Muscle of arm (tissue), 12 donors: ENCODE data around the gene RNF20. TPM values are rescaled to one million over a fixed set of nuclear protein-coding genes. Genes with fewer than 3 reads are reported as not detected.
"Not testable (repeated sequence)": the region's sequence is repeated elsewhere in the genome, so short reads cannot be mapped to it uniquely, and the experiment has no call there.

ENCODE experiments used
- DNase-seq: peaks from one replicate; pipeline ENCODE4 v3.0.0-alpha.2; 2013
- polyA plus RNA-seq, 12 donors: library from polyadenylated mRNA; unstranded; fragments of 120-200 nt; gene quantifications; one replicate each; pipeline ENCODE4 v1.2.1, GENCODE V29; 2013; ENCODE audit not compliant: insufficient read length in 12 of 12

The RNF20 gene
- polyA plus RNA-seq, 12 donors, result 33.7 to 48.2 (median 40.4) TPM; not detected in 1

- DNase-seq, result no peak
These were observed 6.6 kb upstream of the RNF20 start for GRCh38 chr9:101527066-101527465.

DNA sequence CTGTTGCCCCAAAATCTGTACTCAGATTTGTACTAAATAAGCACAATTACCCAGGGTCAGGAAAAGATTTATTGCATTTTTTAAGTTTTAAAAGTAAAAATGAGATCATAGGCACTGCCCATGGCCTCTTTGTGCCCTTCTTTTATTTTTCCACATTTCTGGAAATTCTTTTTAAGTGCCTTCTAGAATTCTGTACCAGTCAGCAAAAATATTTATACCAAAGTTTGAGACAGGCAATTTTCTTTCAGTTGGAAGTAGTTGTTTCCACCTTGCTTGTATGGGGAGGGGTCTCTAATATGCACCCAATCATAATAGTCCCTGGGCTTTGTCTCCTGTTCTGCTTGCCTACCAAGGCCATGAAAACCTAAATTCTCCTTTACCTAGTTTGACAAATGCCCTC, 5.6 kb upstream of the RNF20 start:
- DNase-seq, result no peak

DNA sequence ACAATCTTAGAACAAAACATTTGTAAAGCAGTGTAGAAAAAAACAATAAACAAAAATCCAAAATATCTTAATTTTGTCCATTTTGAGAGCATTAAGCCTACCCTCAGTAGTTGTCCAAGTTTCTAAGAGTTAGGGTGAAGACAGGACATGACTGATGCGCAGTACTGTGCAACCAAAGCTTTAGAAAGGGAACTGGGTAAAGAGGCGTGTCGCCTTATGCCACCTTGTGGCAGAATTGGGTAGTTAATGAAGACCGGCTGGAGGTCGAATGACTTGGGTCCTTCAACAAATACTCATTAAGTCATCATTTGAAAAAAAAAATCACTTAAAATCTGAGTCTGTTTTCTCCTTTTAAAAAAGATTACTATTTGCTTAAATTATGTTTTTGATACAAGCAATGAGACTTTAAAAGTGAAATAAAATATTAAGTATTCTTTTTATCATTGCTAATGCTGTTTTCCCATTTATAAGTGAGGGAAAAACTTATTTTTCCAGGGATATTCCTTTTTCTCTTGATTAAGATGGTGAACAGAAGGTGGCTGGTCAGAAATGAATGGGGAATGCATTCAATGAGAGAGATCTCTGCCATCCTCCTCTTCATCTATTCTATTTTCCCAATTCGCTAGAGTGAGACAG, 3.5 kb upstream of the RNF20 start:
- peak; percentile 59 for DNase-seq

DNA sequence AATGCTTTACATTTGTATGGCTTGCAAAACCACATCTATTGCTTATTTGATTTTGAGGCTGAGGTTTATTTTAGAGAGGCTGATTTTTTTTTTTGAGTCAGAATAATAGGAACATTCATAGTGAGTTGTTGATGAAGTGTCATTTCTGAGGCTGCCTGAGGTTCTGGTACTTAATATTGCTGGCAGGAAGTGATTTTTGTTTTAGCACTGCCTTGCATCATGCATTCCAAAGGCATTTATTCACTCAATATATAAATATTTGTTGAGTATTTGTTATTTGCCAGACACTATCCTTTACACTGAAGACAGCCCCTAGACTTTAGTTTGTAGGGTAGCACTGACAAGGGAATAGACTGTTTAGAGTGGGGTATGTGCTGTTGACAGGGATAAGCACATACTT, 2.7 kb downstream of the RNF20 start:
- DNase-seq, result no peak

DNA sequence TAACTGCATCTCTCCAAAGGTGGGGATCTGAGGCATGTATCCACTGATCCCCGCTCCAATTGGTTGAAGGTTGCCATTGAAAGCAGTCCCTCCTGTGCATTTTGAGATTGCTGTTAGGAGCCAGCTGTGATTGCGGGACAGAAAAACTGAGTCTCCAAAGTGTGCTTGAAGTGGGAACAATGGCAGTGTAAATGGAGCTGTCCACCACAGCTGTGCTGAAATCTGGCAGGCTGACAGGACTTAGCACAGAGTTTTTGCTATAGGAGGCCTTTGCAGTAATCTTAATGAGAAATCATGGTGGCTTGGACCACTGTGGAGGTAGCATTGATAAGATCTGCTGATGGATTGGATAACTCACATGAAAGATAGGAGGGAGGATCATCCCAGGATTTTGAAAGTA, 3.3 kb downstream of the RNF20 start:
- peak; percentile 40 for DNase-seq

- DNase-seq, result no peak
These were observed 6.4 kb downstream of the RNF20 start for GRCh38 chr9:101540069-101540468.

DNA sequence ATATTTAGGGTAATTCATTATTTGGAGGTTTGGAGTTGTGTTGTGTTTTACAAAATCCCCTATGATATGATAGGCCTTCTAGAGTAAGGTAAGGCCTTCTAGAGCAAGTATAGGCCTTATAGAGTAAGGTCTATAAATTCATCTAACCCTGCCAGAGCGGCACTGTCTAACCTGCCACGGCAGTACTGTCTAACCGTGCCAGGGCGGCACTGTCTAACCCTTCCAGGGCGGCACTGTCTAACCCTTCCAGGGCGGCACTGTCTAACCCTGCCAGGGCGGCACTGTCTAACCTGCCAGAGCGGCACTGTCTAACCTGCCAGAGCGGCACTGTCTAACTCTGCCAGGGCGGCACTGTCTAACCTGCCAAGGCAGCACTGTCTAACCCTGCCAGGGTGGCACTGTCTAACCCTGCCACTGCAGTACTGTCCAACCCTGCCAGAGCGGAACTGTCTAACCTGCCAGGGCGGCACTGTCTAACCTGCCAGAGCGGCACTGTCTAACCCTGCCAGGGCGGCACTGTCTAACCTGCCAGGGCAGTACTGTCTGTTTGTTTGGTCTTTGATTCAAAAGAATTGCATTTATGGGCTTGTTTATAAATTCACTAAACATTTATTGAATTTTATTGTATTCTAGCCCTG, 9.6 kb downstream of the RNF20 start:
- no peak for DNase-seq

DNA sequence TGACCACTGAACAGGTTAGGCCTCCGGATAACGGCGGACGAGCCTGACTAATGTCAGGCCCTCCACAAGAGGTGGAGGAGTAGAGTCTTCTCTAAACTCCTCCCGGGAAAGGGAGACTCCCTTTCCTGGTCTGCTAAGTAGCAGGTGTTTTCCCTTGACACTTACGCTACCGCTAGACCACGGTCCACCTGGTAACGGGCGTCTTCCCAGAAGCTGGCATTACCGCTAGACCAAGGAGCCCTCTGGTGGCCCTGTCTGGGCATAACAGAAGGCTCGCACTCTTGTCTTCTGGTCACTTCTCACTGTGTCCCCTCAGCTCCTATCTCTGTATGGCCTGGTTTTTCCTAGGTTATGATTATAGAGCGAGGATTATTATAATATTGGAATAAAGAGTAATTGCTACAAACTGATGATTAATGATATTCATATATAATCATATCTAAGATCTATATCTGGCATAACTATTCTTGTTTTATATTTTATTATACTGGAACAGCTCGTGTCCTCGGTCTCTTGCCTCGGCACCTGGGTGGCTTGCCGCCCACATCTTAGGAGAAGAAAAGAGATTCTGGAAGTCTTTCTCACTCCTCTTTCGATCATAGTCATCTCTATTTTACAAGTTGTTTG, 15.9 kb downstream of the RNF20 start:
- not testable (repeated sequence) for DNase-seq

DNA sequence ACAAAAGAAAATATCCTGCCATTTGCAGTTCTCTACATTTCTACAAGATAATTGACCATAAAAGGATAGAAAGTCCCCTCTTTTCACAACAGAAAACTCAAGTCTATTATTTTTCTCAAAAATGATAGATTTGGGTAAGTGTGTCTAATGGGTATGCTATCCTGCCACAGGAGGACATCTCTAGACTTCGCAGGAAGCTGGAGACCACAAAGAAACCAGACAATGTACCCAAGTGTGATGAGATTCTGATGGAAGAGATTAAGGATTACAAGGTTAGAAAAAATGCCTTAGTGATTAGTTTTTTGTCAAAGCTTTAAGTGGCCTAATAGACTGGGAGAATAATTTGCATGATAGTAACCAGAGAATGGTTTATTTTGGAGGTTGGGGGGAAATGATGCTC, 28.1 kb downstream of the RNF20 start:
- no peak for DNase-seq

DNA sequence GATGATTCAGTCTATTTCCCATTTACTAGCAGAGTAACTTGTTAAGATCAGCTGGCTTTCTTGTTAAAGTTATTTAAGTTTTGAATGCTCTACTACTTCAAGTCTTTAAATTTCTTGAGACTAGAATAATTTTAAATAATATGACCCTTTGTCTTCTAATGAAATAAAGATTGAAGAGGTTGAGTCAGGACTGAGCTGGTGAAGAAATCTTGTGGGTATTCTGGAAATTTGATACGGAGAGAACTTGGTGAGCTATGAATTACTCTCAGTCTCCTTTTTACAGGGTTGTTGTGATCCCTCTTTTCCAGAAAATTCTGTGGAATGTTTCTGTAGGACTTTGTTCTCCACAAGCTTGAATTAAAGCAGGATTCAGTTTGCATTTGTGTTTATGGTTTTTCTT, 29.3 kb downstream of the RNF20 start:
- DNase-seq, result no peak

GRCh38 chr9:101564252-101564651, 30.6 kb downstream of the RNF20 start:
- DNase-seq, result no peak

DNA sequence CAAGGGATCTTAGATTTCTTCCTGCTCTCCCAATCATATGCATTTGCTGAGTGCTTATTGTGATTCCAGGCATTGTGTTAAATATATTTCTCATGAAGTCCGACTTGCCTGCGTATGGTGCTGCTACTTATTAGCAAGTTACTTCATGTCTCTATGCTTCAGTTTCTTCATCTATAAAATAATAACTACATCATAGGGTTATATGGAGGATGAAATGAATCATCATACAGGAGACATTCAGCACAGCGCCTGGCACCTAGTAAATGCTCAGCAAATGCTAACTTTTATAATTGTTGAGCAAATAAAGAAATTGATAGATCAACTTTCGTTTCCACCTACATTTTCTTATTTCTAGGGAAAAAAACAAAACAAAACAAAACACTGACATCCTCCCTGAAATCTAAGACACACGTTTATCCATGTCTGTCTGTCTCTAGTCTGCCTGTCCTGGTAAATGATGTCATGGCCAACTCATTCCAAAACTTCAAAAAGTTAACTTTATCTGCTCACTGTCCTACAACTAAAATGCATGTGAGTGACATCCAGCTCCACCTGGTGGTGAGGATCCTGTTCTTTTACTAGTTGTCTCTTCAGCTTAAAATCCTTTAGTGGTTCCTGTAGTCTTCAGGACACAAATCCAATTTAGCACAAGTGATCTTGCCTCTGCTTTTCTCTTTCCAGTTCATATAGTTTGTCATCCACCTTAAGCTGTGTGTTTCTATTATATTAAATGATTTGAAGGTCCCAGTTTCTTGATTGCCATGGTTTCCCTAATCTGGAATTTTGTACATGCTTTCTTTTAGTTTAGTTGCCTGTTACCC, 33.5 kb downstream of the RNF20 start:
- DNase-seq, result no peak

DNA sequence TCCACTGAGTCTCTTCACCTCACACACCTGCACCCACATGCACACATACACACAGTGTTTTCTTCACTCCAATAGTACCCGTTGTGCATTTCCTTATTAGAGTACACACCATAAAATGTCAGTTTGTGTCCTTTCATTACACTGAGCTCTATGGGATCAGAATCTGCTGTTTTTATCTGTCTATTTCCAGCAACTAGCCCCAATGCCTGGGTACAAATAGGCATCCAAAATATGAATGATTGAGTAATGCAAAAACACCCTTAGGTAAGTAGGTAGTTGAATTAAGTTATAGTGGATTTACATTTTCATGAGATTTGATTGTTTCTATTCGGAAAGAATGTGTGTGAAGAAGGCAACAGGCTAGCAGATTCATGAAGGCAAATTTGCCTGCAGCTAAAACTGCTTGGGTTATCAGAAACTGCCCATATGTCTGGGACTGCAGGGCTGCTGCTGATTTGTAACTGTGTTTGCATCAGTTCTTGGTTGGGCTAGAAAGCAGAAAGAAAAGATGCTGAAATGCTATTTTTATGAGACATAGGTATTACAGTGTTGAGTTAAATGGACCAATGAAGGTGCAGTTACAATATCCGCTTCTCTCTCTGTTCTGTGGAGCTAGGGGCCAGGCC, 34.2 kb downstream of the RNF20 start:
- DNase-seq, result no peak

DNA sequence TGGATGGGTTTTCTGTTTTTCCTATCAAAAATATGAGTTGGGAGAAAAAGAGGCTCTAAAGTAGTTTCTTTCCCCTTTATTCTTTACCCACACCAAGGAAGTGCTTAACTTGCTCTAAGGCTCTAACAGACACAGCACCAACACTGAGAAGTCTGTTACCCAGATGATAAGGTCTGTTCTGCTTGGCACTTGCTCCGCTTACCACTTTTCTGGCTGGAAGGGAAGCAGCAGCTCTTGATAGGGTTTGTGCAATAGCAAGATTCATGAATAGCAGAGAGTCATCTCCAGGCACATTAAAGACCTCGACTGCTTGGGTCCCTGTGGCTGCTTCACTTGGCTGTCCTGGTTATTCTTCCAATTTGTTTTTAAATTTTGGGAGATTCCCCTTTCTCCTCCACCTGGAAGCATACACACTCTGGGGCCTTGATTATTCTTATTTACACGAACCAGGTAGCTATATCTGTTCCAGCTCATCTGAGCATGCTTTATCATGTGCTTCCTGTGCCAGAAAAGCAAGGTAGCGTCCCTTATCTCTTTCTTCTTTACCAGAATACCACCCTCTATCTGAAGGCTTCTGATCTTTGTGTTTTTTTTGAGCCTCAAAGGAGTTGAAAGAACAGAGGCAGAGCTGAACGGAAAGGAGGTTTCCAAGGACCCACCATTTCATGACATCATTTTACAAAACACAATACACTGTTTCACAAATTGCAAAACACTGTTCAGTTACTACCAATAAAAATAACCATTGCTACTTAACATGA, 36.3 kb downstream of the RNF20 start:
- no peak for DNase-seq

DNA sequence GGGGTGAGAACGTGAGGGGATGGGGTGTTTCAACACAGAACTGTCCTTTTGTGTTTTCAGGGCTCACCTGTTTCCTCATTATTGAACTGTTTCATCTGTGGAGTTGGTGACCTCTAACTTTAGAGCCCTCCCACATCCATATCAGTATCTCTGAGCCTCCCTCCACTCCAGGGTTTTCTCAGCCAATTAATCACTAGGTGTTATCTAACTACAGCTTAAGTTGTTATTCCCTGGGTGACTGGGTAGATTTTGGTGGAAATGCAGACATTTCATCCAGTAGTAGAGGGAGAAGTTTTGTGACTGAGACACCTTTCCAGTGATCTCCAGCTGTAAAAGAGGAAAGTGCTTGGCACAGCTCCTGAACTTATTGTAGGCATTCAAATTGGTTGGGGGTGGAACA, 37.5 kb downstream of the RNF20 start:
- no peak for DNase-seq

DNA sequence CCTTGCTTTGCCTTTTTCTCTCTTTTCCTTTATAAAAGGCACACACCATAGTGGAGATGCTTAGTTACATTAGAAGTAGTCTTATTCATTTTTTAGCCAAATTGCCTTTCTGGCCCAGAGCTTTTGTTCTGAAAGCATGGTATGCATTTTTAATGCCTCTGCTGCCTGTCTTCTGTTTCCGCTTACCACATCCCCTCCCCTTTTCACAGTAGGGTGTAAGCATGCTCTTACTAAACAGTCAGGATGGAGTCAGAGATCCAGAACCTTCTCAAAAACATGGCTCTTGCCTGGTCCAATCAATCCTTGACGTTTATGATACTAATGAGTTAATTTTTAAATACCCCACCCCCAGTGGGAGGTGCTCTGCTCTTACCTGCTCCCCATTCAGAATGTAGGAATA, 38.7 kb downstream of the RNF20 start:
- DNase-seq, result no peak

DNA sequence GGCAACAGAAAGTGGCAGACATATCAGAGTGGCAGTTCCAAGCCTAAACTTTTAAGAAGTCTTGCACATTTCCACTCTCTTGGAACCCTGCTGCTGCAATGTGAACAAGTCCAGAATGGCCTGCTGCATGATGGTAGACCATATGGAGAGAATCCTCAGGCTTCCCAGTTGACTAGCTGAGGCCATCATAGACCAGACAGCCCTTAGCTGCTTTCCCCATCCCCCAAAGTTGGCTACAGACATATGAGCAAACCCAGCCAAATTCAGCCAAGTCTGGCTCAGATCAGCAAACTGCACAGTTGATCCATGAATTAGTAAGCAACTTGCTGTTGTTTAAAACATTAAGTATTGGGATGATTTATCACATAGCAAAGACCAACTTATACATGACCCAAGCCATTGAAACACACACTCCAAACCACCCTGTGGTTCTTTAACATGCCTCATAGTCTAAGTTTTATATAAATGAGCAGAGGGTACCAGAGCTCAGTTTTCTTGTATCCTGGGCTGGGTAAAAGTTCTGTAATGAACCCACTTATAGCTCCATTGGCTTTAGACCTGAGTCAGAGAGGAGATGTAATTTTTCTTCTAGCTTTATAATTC, 41.2 kb downstream of the RNF20 start:
- no peak for DNase-seq

- no peak for DNase-seq
These were observed 44.7 kb downstream of the RNF20 start for GRCh38 chr9:101578378-101578777.

DNA sequence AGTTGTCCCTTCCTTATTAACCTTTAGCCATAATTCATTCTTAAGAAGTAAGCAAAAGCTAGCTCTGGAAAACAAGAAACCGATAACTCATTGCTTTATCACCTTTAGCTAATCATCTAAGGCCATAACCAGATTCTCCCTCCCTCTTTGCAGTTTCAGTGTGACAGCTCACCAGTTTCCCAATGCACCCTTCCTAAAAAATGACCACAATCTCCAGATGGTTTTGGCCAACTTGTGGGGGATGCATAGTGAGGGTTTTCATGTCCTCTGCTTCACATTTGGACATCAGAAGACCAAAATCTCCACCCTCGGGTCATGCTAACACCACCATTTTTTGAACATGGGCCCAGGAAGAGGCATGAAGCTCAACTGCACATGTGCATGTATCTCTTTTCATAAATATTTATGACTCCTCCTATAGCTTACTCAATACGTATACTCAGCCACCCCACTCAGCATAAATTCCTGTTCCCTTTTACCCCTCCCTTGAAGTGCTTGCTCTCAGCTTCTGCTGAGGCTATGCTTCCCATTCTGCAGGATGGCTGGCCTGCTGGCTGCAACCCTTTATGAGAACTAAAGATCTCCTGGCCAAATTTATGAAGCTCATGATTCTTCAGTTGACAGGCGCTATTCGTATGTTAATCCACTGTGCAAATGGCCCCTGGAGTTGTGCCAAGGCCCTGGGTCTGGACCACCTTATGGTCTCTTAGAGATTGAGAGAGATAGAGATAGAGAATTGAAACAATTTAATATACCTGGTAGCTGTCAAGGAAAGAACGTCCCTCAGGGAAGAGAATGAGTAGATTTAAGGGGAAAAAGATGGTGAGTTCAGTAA, 46.3 kb downstream of the RNF20 start:
- DNase-seq, result no peak

GRCh38 chr9:101582553-101582952, 48.9 kb downstream of the RNF20 start:
- DNase-seq, result peak; percentile 18
